K562 (cell line): Measurements from ENCODE around the gene CENPX. TPM values are rescaled to one million over a fixed set of nuclear protein-coding genes. Genes with fewer than 3 reads are reported as not detected.

Experiments used
- ARID1B ChIP-seq: fragments of 450-650 bp; IDR thresholded peaks from 2 replicates; pipeline ENCODE4 v1.6.1; 2016; ENCODE audit warnings: antibody characterized with exemption, mild to moderate bottlenecking, inconsistent platforms
- CREB1 ChIP-seq, 2 experiments: sonication (generic) in 1 of 2; formaldehyde crosslinking in 1 of 2; IDR thresholded peaks; 2 replicates each; pipeline versions ENCODE4 v1.6.1 to v1.8.0; 2012 to 2022; ENCODE audit warnings: inconsistent platforms in 1 of 2, mild to moderate bottlenecking in 1 of 2, missing genetic modification reagents in 1 of 2, moderate library complexity in 1 of 2
- ETV6 ChIP-seq, 3 experiments: fragments of 150-350 bp in 1 of 3; sonication (generic) in 1 of 3; formaldehyde crosslinking in 1 of 3; IDR thresholded peaks; 2 replicates each; pipeline versions ENCODE4 v1.6.1 to v1.8.0; 2014 to 2022; ENCODE audit warnings: borderline replicate concordance in 2 of 3, low read depth in 2 of 3, antibody characterized with exemption in 1 of 3, low read length in 1 of 3, mild to moderate bottlenecking in 1 of 3, missing genetic modification reagents in 1 of 3
- MTA3 ChIP-seq: fragments of 450-650 bp; formaldehyde crosslinking; IDR thresholded peaks from 2 replicates; pipeline ENCODE4 v1.6.1; 2017; ENCODE audit warnings: mild to moderate bottlenecking, borderline replicate concordance
- NFIC ChIP-seq: fragments of 450-650 bp; IDR thresholded peaks from 2 replicates; pipeline ENCODE4 v1.6.1; 2017; ENCODE audit warnings: mild to moderate bottlenecking, inconsistent platforms
- NKRF ChIP-seq: fragments of 450-650 bp; IDR thresholded peaks from 2 replicates; pipeline ENCODE4 v1.6.1; 2016; ENCODE audit warnings: borderline replicate concordance
- POLR2G ChIP-seq: fragments of 200-400 bp; formaldehyde crosslinking; IDR thresholded peaks from 2 replicates; pipeline ENCODE4 v1.6.1; 2017; ENCODE audit warnings: low read depth, mild to moderate bottlenecking, antibody characterized with exemption, low read length, moderate library complexity
- PYGO2 ChIP-seq: fragments of 450-650 bp; IDR thresholded peaks from 2 replicates; pipeline ENCODE4 v1.6.1; 2016; ENCODE audit warnings: mild to moderate bottlenecking, missing genetic modification characterization, moderate library complexity, missing compliant biosample characterization
- RAD21 ChIP-seq, 2 experiments: fragments of 250-450 bp in 1 of 2; fragments of 450-650 bp in 1 of 2; sonication (Bioruptor Pico) in 1 of 2; formaldehyde crosslinking in 1 of 2; IDR thresholded peaks in 1 of 2; conservative IDR thresholded peaks in 1 of 2; 2 replicates each; pipeline versions ENCODE4 v1.4.0 to v1.8.0; 2020 to 2022; ENCODE audit warnings: mild to moderate bottlenecking in 2 of 2, moderate library complexity in 1 of 2
- SIN3A ChIP-seq, 2 experiments: fragments of 150-350 bp in 1 of 2; IDR thresholded peaks; 2 replicates each; pipeline ENCODE4 v1.6.1; 2011 to 2016; ENCODE audit warnings: borderline replicate concordance in 2 of 2, low read depth in 2 of 2, low read length in 2 of 2, mild to moderate bottlenecking in 2 of 2, moderate library complexity in 2 of 2; ENCODE audit not compliant: control insufficient read depth in 1 of 2
- SIRT6 ChIP-seq: IDR thresholded peaks from one replicate; pipeline ENCODE4 v1.6.1; 2012; ENCODE audit warnings: low read depth, mild to moderate bottlenecking, control low read depth, inconsistent platforms, low read length, moderate library complexity
- STAG1 ChIP-seq: sonication (generic); formaldehyde crosslinking; IDR thresholded peaks from 2 replicates; pipeline ENCODE4 v1.5.0; 2020; ENCODE audit warnings: missing genetic modification reagents, borderline replicate concordance
- ZBTB40 ChIP-seq, 2 experiments: fragments of 450-650 bp in 1 of 2; sonication (generic) in 1 of 2; formaldehyde crosslinking in 1 of 2; IDR thresholded peaks; 2 replicates each; pipeline versions ENCODE4 v1.7.1 to v1.9.0; 2016 to 2022; ENCODE audit warnings: inconsistent platforms in 1 of 2, mild to moderate bottlenecking in 1 of 2, missing genetic modification reagents in 1 of 2
- polyA plus RNA-seq, 8 experiments: library from polyadenylated mRNA; depleted of rRNA in 4 of 8; stranded (reverse) in 5 of 8; unstranded in 3 of 8; fragments of >200 nt; fragmentation: Nextera tagmentation in 2 of 8; fragmentation: Illumina TruSeq in 1 of 8; extraction: Ambion mirVana in 2 of 8; extraction: Trizol in 1 of 8; gene quantifications; 2 replicates each; pipeline versions ENCODE4 v1.2.1 to v1.2.3, GENCODE V29; 2011 to 2014; ENCODE audit warnings: inconsistent platforms in 1 of 8, missing spikeins in 1 of 8
- total RNA-seq, 7 experiments: library from RNA; depleted of rRNA in 6 of 7; stranded (reverse); fragments of >200 nt in 6 of 7; fragmentation: Illumina TruSeq in 2 of 7; extraction: Trizol in 2 of 7; gene quantifications; 2 replicates each; pipeline versions ENCODE4 v1.2.1 to v1.2.3, GENCODE V29; 2011 to 2021; ENCODE audit warnings: low replicate concordance in 1 of 7

Gene CENPX
- total and polyA plus RNA-seq, 9 of the 15 experiments (the other 6 are each of a cell fraction or from before 2014, with no cell fraction given) = 32.7 to 352 (median 127) TPM

- TF ChIP-seq ETV6 (IDR thresholded peaks at IDR 0.05; ENCODE audit: borderline replicate concordance in 1 of 2, low read depth in 2 of 2, low read length in 1 of 2) (no peak), ETV6 (CRISPR knock-in tag; IDR thresholded peaks at IDR 0.05; ENCODE audit: borderline replicate concordance) (0 out of 2 replicates have a peak, but pooled peaks have one; percentile 23), CREB1 (IDR thresholded peaks at IDR 0.05) (no peak), CREB1 (CRISPR knock-in tag; IDR thresholded peaks at IDR 0.05) (peak; percentile 71), NKRF (peak; percentile 72), RAD21 (CRISPR knock-in tag; conservative IDR thresholded peaks at IDR 0.05 in 1 of 2, IDR thresholded peaks at IDR 0.05 in 1 of 2) (peak; percentile 96), STAG1 (peak; percentile 100), SIRT6 (no peak), ZBTB40 (IDR thresholded peaks at IDR 0.05) (0 out of 2 replicates have a peak, but pooled peaks have one; percentile 42), ZBTB40 (CRISPR knock-in tag; IDR thresholded peaks at IDR 0.05) (no peak), POLR2G (peak; percentile 78; the same call in 1 of the 2 replicates), MTA3 (0 out of 2 replicates have a peak, but pooled peaks have one; percentile 73), PYGO2 (tag) (no peak), NFIC (peak; percentile 42; the same call in 1 of the 2 replicates), ARID1B (peak; percentile 40; the same call in 1 of the 2 replicates), SIN3A (IDR thresholded peaks at IDR 0.05; ENCODE audit: borderline replicate concordance in 2 of 2, control insufficient read depth in 1 of 2, low read depth in 2 of 2, low read length in 2 of 2) (peak in 1 of 2 experiments; percentile 6; a peak in 1 of 4 replicates)
These were observed 8.0 kb upstream of the CENPX start (continued) for GRCh38 chr17:82030470-82031302.
